ENCODE data around the gene GSTP1.

GRCh38 chr11:67586568-67587250 lies 3.1 kb downstream of the GSTP1 start:
- TF ChIP-seq EZH2 (IDR thresholded peaks at IDR 0.05) (no peak), CTCF (IDR thresholded peaks at IDR 0.05) (no peak), EZH2phosphoT487 (IDR thresholded peaks at IDR 0.05) (no peak)

Data from neural progenitor cell (in vitro differentiated cells).